SK-N-SH (cell line): ENCODE measurements around the gene CPED1.

Experiments
- CHD2 ChIP-seq: fragments of 150-350 bp; IDR thresholded peaks from 2 replicates; pipeline ENCODE4 v1.6.1; 2018; ENCODE audit warnings: low read length; ENCODE audit not compliant: partially characterized antibody
- CTCF ChIP-seq: fragments of 200-600 bp; sonication (generic); IDR thresholded peaks from 2 replicates; pipeline ENCODE4 v1.6.1; 2017; ENCODE audit warnings: antibody characterized with exemption, mild to moderate bottlenecking, moderate library complexity
- EP300 ChIP-seq, 2 experiments: IDR thresholded peaks; 2 replicates each; pipeline versions ENCODE4 v1.4.0 to v1.6.1; 2012; ENCODE audit warnings: borderline replicate concordance in 1 of 2, low read depth in 1 of 2, low read length in 1 of 2
- EZH2phosphoT487 ChIP-seq: fragments of 200-600 bp; sonication (generic); IDR thresholded peaks from 2 replicates; pipeline ENCODE4 v1.6.1; 2017; ENCODE audit warnings: low read depth, mixed run types, mild to moderate bottlenecking, antibody characterized with exemption, moderate library complexity, borderline replicate concordance
- JUND ChIP-seq: IDR thresholded peaks from 2 replicates; pipeline ENCODE4 v1.4.0; 2012
- MEF2A ChIP-seq: IDR thresholded peaks from 2 replicates; pipeline ENCODE4 v1.4.0; 2012; ENCODE audit warnings: low read depth, borderline replicate concordance
- MXI1 ChIP-seq: IDR thresholded peaks from 2 replicates; pipeline ENCODE4 v1.6.1; 2012; ENCODE audit warnings: mild to moderate bottlenecking, low read depth, low read length, improper control_type of control experiment
- NRF1 ChIP-seq: IDR thresholded peaks from 2 replicates; pipeline ENCODE4 v1.6.1; 2012; ENCODE audit warnings: low read depth, mild to moderate bottlenecking, low read length
- POLR2AphosphoS5 ChIP-seq: IDR thresholded peaks from 2 replicates; pipeline ENCODE4 v1.6.1; 2012; ENCODE audit warnings: low read depth, low read length
- RAD21 ChIP-seq: IDR thresholded peaks from 2 replicates; pipeline ENCODE4 v1.6.1; 2012; ENCODE audit warnings: mild to moderate bottlenecking, low read length
- RFX5 ChIP-seq: IDR thresholded peaks from 2 replicates; pipeline ENCODE4 v1.6.1; 2012; ENCODE audit warnings: mild to moderate bottlenecking, improper control_type of control experiment, low read length
- SIN3A ChIP-seq: IDR thresholded peaks from 2 replicates; pipeline ENCODE4 v1.6.1; 2012; ENCODE audit warnings: low read depth, mild to moderate bottlenecking, low read length, moderate library complexity, borderline replicate concordance
- TF ChIP-seq, protein P1 (sequence below): IDR thresholded peaks from 2 replicates; pipeline ENCODE4; 2012
- TF ChIP-seq, protein P2 (sequence below): IDR thresholded peaks from 2 replicates; pipeline ENCODE4 v1.6.1; 2012; ENCODE audit warnings: mild to moderate bottlenecking, low read depth, low read length, moderate library complexity

GRCh38 chr7:121344093-121344492 lies 355.6 kb downstream of the CPED1 start:
- TF ChIP-seq CTCF (no peak), RAD21 (no peak), NRF1 (no peak), EP300 (IDR thresholded peaks at IDR 0.05; ENCODE audit: borderline replicate concordance in 1 of 2, low read depth in 1 of 2, low read length in 1 of 2) (no peak), SIN3A (no peak), POLR2AphosphoS5 (no peak), MXI1 (no peak), CHD2 (no peak), JUND (no peak), EZH2phosphoT487 (no peak), MEF2A (no peak), RFX5 (no peak)
- TF ChIP-seq, protein P1, sequence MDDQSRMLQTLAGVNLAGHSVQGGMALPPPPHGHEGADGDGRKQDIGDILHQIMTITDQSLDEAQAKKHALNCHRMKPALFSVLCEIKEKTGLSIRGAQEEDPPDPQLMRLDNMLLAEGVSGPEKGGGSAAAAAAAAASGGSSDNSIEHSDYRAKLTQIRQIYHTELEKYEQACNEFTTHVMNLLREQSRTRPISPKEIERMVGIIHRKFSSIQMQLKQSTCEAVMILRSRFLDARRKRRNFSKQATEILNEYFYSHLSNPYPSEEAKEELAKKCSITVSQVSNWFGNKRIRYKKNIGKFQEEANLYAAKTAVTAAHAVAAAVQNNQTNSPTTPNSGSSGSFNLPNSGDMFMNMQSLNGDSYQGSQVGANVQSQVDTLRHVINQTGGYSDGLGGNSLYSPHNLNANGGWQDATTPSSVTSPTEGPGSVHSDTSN = no peak
- TF ChIP-seq, protein P2, sequence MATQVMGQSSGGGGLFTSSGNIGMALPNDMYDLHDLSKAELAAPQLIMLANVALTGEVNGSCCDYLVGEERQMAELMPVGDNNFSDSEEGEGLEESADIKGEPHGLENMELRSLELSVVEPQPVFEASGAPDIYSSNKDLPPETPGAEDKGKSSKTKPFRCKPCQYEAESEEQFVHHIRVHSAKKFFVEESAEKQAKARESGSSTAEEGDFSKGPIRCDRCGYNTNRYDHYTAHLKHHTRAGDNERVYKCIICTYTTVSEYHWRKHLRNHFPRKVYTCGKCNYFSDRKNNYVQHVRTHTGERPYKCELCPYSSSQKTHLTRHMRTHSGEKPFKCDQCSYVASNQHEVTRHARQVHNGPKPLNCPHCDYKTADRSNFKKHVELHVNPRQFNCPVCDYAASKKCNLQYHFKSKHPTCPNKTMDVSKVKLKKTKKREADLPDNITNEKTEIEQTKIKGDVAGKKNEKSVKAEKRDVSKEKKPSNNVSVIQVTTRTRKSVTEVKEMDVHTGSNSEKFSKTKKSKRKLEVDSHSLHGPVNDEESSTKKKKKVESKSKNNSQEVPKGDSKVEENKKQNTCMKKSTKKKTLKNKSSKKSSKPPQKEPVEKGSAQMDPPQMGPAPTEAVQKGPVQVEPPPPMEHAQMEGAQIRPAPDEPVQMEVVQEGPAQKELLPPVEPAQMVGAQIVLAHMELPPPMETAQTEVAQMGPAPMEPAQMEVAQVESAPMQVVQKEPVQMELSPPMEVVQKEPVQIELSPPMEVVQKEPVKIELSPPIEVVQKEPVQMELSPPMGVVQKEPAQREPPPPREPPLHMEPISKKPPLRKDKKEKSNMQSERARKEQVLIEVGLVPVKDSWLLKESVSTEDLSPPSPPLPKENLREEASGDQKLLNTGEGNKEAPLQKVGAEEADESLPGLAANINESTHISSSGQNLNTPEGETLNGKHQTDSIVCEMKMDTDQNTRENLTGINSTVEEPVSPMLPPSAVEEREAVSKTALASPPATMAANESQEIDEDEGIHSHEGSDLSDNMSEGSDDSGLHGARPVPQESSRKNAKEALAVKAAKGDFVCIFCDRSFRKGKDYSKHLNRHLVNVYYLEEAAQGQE = no peak
